Measurements from ENCODE around the gene DRAM1.
A peak's percentile ranks its signal among the peaks of the same experiment; 100 is the strongest.

DRAM1 gene

DNA sequence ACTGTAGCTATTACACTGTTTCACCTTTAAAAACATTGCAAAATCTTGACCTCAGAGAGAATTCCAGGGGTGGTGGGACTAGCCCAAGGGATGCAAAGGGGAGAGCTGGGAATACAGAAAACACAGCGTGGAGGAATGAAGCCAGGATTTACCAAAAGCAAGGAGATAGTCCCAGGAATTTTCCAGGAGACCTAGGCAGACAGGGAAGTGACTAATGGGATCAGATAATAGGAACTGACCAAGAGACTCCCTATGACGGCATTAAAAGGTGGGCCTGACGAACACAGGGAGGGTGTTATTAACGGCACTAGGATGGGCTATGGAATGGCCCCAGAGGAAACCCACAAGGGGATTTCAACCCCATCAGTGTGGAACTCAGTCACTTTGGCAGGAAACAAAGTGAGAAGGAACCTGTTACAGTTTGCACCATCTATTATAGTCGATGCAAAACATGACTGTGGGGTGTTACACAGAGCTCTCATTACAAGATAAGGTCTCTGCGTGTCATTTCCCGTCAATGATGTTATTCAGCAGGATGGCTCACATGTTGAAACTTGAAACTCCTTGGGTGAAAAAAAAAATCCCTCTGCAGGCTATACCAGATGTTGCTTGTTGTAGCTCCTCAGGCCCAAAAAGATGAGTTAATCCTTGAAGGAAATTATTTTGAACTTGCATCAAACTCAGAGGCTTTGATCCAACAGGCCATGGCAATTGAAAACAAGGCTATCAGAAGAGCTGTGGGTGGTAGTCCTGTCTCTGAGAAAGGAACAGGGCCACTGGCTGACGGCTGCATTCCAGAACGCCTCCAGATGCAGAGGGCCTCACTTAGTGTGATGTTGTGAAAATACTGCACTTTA lies 58.7 kb downstream of the DRAM1 start:
- FAIRE-seq: peak; percentile 97
- no peak for DNase-seq (ENCODE audit: insufficient read length)
- TF ChIP-seq TAF1 (IDR thresholded peaks at IDR 0.05; ENCODE audit: borderline replicate concordance, low read depth, low read length): 0 out of 2 replicates have a peak, but pooled peaks have one; percentile 35
- TF ChIP-seq POLR2AphosphoS5 (IDR thresholded peaks at IDR 0.05; ENCODE audit: low read depth, low read length): peak; percentile 71; the same call in 1 of the 2 replicates
- peak; percentile 84 for TF ChIP-seq POLR2A (IDR thresholded peaks at IDR 0.05; ENCODE audit: low read depth, low read length)

DNA sequence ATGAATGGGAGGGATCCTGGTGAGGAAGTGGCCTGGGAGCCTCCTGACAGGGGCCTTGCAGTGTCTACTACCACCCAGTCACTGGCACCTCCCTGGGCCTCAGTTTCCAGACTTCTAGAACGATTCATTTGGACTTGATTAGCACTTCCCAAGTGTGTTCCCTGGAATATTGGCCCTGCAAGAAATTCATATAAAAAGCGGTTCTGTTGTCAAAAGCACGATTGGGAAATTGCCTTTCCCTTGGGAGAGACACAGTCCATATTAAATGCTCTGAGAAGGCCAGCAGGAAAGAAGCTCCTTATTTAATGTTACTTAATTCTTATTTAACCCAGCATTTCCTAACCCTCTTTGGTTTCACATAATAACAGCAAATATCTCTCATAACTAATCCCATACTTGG lies 61.9 kb downstream of the DRAM1 start:
- FAIRE-seq (no peak), DNase-seq (ENCODE audit: insufficient read length) (no peak)
- TF ChIP-seq POLR2AphosphoS5 (IDR thresholded peaks at IDR 0.05; ENCODE audit: low read depth, low read length) (no peak), TAF1 (IDR thresholded peaks at IDR 0.05; ENCODE audit: borderline replicate concordance, low read depth, low read length) (no peak), POLR2A (IDR thresholded peaks at IDR 0.05; ENCODE audit: low read depth, low read length) (no peak)

DNA sequence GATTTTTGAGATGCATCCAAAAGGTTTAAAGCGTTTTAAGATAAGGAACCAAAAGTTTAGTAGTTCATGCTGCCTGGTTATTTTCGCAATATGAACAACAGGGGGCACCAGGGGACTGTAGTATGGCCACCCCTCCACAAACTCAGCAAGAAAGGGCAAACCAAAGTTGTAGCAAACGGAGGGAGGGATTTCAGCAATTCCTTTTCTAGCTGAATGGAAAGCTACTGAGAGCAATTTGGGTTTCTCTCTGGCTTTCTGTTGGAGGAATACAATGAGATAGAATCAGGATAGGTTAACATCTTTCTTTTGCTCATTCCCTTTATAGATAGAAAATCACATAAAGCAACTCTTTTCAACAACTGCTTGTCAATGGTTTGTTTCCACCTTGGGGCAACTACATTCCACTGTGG lies 62.5 kb downstream of the DRAM1 start:
- DNase-seq (ENCODE audit: insufficient read length) (no peak), FAIRE-seq (peak; percentile 92)
- TF ChIP-seq POLR2AphosphoS5 (IDR thresholded peaks at IDR 0.05; ENCODE audit: low read depth, low read length): no peak
- TF ChIP-seq TAF1 (IDR thresholded peaks at IDR 0.05; ENCODE audit: borderline replicate concordance, low read depth, low read length): no peak
- no peak for TF ChIP-seq POLR2A (IDR thresholded peaks at IDR 0.05; ENCODE audit: low read depth, low read length)

GRCh38 chr12:101940400-101940950 lies 63.1 kb downstream of the DRAM1 start:
- FAIRE-seq (no peak), DNase-seq (ENCODE audit: insufficient read length) (no peak)
- TF ChIP-seq POLR2A (IDR thresholded peaks at IDR 0.05; ENCODE audit: low read depth, low read length): no peak
- no peak for TF ChIP-seq TAF1 (IDR thresholded peaks at IDR 0.05; ENCODE audit: borderline replicate concordance, low read depth, low read length)
- no peak for TF ChIP-seq POLR2AphosphoS5 (IDR thresholded peaks at IDR 0.05; ENCODE audit: low read depth, low read length)

DNA sequence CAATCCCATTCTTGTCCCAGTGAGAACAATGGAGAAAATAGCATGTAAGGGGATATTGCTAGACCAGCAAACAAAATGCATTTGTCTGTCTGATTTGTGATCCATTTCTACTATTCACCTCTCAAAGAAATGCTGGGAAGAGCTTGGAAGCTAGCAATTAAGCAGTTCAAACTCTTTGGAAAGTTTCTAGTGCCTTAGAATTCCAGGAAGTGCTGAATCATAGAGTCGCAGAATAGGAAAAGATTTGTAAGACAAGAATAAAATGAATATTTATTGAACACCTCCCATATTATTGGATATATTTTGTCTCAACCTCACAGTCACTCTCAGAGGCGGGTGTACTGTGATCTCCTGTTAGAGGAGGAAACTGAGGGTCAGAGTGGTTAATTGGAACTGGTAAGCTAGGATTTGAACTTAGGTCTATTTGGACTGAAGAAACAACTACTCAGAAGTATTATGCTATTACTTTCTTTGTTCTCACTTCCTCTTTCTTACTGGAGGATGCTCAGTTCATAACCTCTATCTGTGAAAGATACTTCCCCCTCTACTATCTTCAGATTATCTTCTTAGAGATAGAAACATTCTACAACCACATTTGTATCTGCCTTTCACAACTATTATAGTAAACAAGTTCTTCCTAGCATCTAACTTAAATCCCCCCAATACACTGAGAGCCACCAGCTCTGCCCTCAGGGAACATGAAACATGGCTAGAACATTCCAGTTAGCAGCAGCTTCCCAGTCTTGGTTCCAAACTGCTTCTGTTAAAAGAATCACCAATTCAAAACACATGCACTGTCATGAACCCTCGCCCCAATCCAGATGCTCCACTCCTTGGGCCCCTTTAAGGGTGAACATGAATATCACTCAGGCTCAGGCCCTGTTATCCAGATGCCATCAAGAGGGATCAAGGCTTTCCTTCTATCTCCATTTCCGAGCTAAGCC lies 64.2 kb downstream of the DRAM1 start:
- FAIRE-seq: peak; percentile 54
- no peak for DNase-seq (ENCODE audit: insufficient read length)
- no peak for TF ChIP-seq TAF1 (IDR thresholded peaks at IDR 0.05; ENCODE audit: borderline replicate concordance, low read depth, low read length)
- TF ChIP-seq POLR2AphosphoS5 (IDR thresholded peaks at IDR 0.05; ENCODE audit: low read depth, low read length): no peak
- TF ChIP-seq POLR2A (IDR thresholded peaks at IDR 0.05; ENCODE audit: low read depth, low read length): no peak

DNA sequence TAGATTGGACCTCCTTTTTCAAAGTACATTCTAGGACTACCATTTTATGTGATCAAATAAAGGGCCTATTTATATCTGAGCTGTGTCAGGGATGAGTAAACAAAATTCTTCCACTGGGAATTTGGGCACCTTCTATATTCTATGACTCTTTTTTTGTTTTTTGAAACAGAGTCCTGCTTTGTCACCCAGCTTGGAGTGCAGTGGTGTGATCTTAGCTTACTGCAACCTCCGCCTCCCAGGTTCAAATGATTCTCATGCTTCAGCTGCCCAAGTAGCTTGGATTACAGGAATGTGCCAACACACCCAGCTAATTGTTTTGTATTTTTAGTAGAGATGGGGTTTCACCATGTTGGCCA lies 64.8 kb downstream of the DRAM1 start:
- no peak for DNase-seq (ENCODE audit: insufficient read length)
- FAIRE-seq: no peak
- TF ChIP-seq POLR2AphosphoS5 (IDR thresholded peaks at IDR 0.05; ENCODE audit: low read depth, low read length) (no peak), TAF1 (IDR thresholded peaks at IDR 0.05; ENCODE audit: borderline replicate concordance, low read depth, low read length) (no peak), POLR2A (IDR thresholded peaks at IDR 0.05; ENCODE audit: low read depth, low read length) (no peak)

DNA sequence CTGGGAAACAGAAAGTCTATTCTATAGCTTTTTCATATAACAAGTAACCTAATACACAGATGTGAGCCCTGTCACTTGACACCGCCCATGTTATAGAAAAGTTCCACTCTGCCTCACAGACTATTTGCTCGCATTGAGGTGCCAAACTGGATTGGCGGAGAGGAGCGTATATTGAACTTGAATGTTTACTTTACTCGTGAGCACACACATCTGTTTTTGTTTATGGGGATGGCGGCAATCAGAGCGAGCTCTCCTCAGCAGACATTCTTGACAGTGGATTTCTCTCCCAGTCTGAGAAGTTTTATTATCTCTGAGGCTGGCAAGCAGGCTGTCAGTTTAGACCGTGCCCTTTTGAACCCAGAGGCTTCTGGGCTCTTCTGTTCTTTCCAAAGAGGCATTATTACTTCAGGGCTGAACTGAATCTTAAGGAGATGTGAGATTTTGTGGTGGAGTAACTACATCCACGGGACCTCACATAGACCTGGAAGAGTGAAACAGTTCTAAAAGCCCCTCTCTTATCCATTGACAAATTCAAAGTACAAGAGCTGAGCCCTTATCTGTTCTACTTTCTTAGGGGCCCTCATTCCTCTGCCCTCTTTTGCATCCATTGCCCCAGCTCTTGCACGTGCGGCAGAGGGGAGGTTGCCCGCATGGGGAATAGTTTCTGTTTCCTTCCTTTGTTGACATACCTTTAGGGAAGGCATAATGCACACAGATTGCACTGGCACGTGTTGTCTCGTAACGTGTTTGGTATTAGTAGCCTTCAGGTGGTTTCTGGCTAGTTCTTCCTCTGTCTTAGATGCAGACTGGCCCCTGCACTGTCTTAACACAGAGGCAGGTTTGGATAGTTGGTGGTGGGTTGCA lies 68.2 kb downstream of the DRAM1 start:
- FAIRE-seq (no peak), DNase-seq (ENCODE audit: insufficient read length) (no peak)
- no peak for TF ChIP-seq TAF1 (IDR thresholded peaks at IDR 0.05; ENCODE audit: borderline replicate concordance, low read depth, low read length)
- TF ChIP-seq POLR2A (IDR thresholded peaks at IDR 0.05; ENCODE audit: low read depth, low read length): no peak
- TF ChIP-seq POLR2AphosphoS5 (IDR thresholded peaks at IDR 0.05; ENCODE audit: low read depth, low read length): no peak

DNA sequence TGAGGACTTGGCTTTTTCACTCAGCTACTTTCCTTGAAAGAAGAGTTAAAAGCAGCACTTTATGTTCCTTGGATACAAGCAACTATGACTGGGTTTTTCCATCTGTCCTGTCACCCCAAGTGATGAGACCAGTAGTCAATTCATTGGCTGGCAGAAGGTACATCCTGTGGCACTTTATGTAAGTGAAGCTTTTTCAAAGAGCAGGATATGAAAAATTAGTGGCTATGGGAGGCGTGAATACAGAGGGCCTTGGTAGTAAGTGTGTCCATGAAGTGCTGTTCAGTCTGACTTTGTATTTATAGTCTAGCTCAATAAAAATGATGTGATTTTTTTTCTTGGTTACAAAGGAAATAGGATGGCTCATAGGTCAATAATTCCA lies 68.8 kb downstream of the DRAM1 start:
- no peak for TF ChIP-seq POLR2A (IDR thresholded peaks at IDR 0.05; ENCODE audit: low read depth, low read length)
- no peak for TF ChIP-seq TAF1 (IDR thresholded peaks at IDR 0.05; ENCODE audit: borderline replicate concordance, low read depth, low read length)
- no peak for TF ChIP-seq POLR2AphosphoS5 (IDR thresholded peaks at IDR 0.05; ENCODE audit: low read depth, low read length)
- no peak for FAIRE-seq

GRCh38 chr12:101947316-101947715 lies 69.9 kb downstream of the DRAM1 start:
- DNase-seq (ENCODE audit: insufficient read length): no peak
- TF ChIP-seq POLR2A (IDR thresholded peaks at IDR 0.05; ENCODE audit: low read depth, low read length) (no peak), POLR2AphosphoS5 (IDR thresholded peaks at IDR 0.05; ENCODE audit: low read depth, low read length) (no peak), TAF1 (IDR thresholded peaks at IDR 0.05; ENCODE audit: borderline replicate concordance, low read depth, low read length) (no peak)
- no peak for FAIRE-seq

More for the DNA sequence above, 68.8 kb downstream of the DRAM1 start:
- no peak for DNase-seq (ENCODE audit: insufficient read length)

- TF ChIP-seq POLR2AphosphoS5 (IDR thresholded peaks at IDR 0.05; ENCODE audit: low read depth, low read length): no peak
- no peak for TF ChIP-seq POLR2A (IDR thresholded peaks at IDR 0.05; ENCODE audit: low read depth, low read length)
- TF ChIP-seq TAF1 (IDR thresholded peaks at IDR 0.05; ENCODE audit: borderline replicate concordance, low read depth, low read length): no peak
- FAIRE-seq (no peak), DNase-seq (ENCODE audit: insufficient read length) (no peak)
Observed at GRCh38 chr12:101948365-101948764, 71.0 kb downstream of the DRAM1 start.

Measured in GM12892 (cell line).